ENCODE data around the gene RGCC.
A peak's percentile ranks its signal among the peaks of the same experiment; 100 is the strongest.

The RGCC gene

DNA sequence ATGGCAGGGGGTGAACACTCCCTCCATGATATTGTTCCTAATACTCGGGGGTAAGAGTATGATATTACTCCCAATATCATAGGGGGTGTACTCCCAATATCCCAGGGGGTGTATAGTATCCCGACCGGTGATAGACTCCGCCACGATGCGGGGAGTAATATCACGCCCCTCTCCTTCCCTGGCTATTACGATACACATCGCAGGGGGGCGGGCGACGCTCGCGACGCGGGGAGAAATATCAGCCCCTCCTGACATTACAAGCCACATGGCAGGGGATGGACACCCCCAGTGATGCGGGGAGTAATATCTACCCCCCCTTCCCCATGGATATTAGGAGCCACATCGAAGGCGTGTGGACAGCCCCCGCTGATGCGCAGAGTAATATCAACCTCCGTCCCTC lies 3.2 kb upstream of the RGCC start:
- Histone ChIP-seq H3K27ac (no peak overlapping the region), H3K4me3 (ENCODE audit: low read depth, low read length) (no peak overlapping the region), H3K36me3 (no peaks in the 10 kb centered on the region), H3K27me3 (ENCODE audit: insufficient read depth, low read depth, severe bottlenecking) (peaks cover 3% of the 10 kb centered on the region), H3K9me3 (ENCODE audit: severe bottlenecking) (no peaks in the 10 kb centered on the region)
- TF ChIP-seq, protein P1, sequence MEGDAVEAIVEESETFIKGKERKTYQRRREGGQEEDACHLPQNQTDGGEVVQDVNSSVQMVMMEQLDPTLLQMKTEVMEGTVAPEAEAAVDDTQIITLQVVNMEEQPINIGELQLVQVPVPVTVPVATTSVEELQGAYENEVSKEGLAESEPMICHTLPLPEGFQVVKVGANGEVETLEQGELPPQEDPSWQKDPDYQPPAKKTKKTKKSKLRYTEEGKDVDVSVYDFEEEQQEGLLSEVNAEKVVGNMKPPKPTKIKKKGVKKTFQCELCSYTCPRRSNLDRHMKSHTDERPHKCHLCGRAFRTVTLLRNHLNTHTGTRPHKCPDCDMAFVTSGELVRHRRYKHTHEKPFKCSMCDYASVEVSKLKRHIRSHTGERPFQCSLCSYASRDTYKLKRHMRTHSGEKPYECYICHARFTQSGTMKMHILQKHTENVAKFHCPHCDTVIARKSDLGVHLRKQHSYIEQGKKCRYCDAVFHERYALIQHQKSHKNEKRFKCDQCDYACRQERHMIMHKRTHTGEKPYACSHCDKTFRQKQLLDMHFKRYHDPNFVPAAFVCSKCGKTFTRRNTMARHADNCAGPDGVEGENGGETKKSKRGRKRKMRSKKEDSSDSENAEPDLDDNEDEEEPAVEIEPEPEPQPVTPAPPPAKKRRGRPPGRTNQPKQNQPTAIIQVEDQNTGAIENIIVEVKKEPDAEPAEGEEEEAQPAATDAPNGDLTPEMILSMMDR (IDR thresholded peaks at IDR 0.05; ENCODE audit: low read depth, low read length): no peak
- no peak for DNase-seq

DNA sequence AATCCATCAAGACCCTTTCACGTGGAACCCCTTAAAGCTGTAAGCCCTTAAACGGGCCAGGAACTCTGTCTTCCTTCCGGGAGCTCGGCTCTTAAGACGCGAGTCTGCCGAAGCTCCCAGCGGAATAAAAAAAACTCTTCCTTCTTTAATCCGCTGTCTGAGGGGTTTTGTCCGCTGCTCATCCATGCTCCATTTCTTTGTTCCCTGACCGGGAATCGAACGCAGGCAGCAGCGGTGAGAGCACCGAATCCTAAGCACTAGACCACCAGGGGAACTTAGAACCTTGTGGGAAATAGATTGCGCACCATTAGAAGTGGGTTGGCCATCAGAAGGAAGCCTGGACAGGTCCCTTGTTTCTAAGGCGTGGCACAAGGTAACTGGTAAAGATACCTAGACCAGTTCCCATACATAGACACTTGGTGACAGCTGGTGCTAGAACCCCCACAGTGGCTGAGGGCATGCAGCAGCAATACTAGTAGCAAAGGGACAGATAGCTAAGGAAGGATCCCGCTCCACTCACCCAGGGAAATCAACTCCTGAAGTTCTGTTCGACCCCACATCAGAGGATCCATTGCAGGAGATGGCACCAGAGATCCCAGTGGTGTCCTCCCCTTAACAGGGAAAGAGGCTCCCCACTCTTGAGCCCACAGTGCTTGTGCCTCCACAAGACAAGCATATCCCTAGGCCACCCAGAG lies 1.5 kb upstream of the RGCC start:
- no peak overlapping the region for H3K27ac ChIP-seq
- TF ChIP-seq, protein P1 (IDR thresholded peaks at IDR 0.05; ENCODE audit: low read depth, low read length): no peak
- DNase-seq: no peak
- H3K4me3 ChIP-seq (ENCODE audit: low read depth, low read length): no peak overlapping the region
- H3K27me3 ChIP-seq (ENCODE audit: insufficient read depth, low read depth, severe bottlenecking): peaks cover 3% of the 10 kb centered on the region
- no peaks in the 10 kb centered on the region for H3K9me3 ChIP-seq (ENCODE audit: severe bottlenecking)
- no peaks in the 10 kb centered on the region for H3K36me3 ChIP-seq

DNA sequence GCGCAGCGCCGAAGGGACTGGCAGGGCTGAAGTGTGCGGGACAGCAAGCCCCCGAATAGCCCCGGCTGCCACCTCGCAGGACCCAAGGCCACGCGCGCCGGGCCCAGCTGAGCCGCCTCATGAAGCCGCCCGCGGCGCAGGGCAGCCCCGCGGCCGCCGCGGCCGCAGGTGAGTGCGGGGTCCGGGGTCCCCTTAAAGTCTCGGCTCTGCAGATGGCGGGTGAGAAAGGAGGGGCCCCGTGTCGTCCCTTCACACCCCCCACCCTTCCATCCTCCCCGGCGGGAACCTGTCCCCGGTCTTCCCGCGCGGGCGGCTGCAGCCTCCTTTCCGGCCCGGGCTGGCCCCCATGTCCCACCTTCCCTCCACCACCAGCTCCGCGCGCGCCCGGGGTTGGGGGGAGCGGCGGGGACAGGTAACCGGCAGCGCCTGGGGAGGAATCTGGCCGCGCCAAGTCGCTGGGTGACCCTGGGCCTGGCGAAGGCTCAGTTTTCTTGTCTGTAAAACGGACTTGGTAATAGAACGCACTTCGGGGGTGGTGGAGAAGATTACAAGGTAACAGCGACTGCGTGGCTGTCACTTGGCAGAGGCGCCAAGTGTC lies 338 bp downstream of the RGCC start:
- H3K27ac ChIP-seq: no peak overlapping the region
- TF ChIP-seq, protein P1 (IDR thresholded peaks at IDR 0.05; ENCODE audit: low read depth, low read length): no peak
- H3K36me3 ChIP-seq: no peaks in the 10 kb centered on the region
- peaks cover 3% of the 10 kb centered on the region for H3K27me3 ChIP-seq (ENCODE audit: insufficient read depth, low read depth, severe bottlenecking)
- no peaks in the 10 kb centered on the region for H3K9me3 ChIP-seq (ENCODE audit: severe bottlenecking)
- H3K4me3 ChIP-seq (ENCODE audit: low read depth, low read length): peak overlapping the region; percentile 50
- no peak for DNase-seq

DNA sequence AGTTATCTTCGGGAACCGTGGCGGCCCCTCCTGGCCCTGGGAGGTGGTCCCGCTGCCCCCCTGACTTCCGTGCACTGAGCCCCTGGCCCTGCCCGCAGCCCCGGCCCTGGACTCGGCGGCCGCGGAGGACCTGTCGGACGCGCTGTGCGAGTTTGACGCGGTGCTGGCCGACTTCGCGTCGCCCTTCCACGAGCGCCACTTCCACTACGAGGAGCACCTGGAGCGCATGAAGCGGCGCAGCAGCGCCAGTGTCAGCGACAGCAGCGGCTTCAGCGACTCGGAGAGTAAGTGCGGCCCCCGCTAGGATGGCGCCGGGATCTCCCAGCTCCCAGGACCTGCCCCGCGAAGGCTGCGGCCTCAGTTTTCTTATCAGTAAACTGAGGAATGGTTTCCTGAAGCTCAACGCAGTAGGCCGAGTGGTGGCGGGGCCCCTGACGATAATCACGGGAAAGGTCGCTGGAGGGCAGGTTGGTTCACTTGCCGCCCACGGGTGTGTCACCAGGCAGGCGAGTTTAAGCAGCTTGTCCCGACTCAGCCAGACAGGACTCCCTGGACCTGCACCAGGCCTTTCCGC lies 924 bp downstream of the RGCC start:
- H3K36me3 ChIP-seq: no peaks in the 10 kb centered on the region
- TF ChIP-seq, protein P1 (IDR thresholded peaks at IDR 0.05; ENCODE audit: low read depth, low read length): no peak
- H3K27ac ChIP-seq: no peak overlapping the region
- DNase-seq: peak; percentile 11
- H3K4me3 ChIP-seq (ENCODE audit: low read depth, low read length): peak overlapping the region; percentile 50
- H3K9me3 ChIP-seq (ENCODE audit: severe bottlenecking): no peaks in the 10 kb centered on the region
- peaks cover 3% of the 10 kb centered on the region for H3K27me3 ChIP-seq (ENCODE audit: insufficient read depth, low read depth, severe bottlenecking)

DNA sequence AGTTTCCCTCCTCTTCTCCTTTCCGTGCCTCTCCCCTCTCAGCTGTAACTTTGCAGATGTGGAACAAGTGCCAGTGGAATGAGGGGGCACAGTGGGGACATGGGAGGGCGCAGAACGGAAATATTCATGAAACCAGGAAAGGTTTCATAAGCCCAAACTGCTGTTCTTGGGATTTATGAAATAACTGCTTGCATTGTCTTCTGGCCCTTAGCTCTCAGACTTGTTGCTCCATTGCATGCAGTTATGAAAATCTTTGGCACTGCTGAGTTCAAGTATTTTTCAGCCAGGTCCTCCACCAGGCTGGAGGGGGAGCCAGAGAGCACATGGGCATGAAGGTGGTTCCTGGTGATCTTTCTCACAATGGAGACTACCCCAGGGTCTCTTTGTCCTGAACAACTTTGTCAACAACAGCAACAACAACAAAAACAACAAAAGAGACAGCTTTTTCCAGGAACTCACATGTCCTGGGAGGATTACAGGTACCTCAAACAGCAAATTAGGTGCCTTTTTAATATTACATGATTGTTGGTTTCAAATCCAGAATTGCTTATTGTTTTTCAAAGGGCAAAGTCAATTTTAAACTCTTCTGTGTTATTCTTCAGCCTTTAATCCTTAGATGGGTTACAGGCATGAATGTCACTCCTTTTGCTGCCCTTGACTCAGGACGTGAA lies 1.5 kb downstream of the RGCC start:
- Histone ChIP-seq H3K27me3 (ENCODE audit: insufficient read depth, low read depth, severe bottlenecking) (peaks cover 3% of the 10 kb centered on the region), H3K4me3 (ENCODE audit: low read depth, low read length) (peak overlapping the region; percentile 50), H3K27ac (no peak overlapping the region), H3K36me3 (no peaks in the 10 kb centered on the region), H3K9me3 (ENCODE audit: severe bottlenecking) (no peaks in the 10 kb centered on the region)
- TF ChIP-seq, protein P1 (IDR thresholded peaks at IDR 0.05; ENCODE audit: low read depth, low read length): peak; percentile 53
- DNase-seq: peak; percentile 7
